H1 (cell line): ENCODE measurements around the gene MRPL52. TPM values are rescaled to one million over a fixed set of nuclear protein-coding genes. Genes with fewer than 3 reads are reported as not detected.

Experiments used
- ATF3 ChIP-seq: IDR thresholded peaks from 2 replicates; pipeline ENCODE4 v1.6.1; 2011; ENCODE audit warnings: low read depth, mild to moderate bottlenecking, low read length; ENCODE audit not compliant: insufficient read depth
- CEBPB ChIP-seq: IDR thresholded peaks from 2 replicates; pipeline ENCODE4 v1.6.1; 2012; ENCODE audit warnings: low read depth, low read length
- CTBP2 ChIP-seq: IDR thresholded peaks from 2 replicates; pipeline ENCODE4 v1.7.0; 2011; ENCODE audit warnings: borderline replicate concordance, mild to moderate bottlenecking, moderate library complexity, mixed read lengths, low read length; ENCODE audit not compliant: insufficient read depth, insufficient read length
- CTCF ChIP-seq, 3 experiments: IDR thresholded peaks; 1 replicate in 2 of 3; 2 replicates in 1 of 3; pipeline versions ENCODE4 v1.5.1 to v1.6.1; 2011; ENCODE audit warnings: low read length in 3 of 3, mild to moderate bottlenecking in 3 of 3, inconsistent platforms in 2 of 3, low read depth in 1 of 3, moderate library complexity in 1 of 3; ENCODE audit not compliant: insufficient read depth in 1 of 3; ENCODE audit errors: control extremely low read depth in 1 of 3
- GTF2F1 ChIP-seq: IDR thresholded peaks from 2 replicates; pipeline ENCODE4 v1.6.1; 2012; ENCODE audit warnings: low read depth, low read length, improper control_type of control experiment, borderline replicate concordance
- KDM4A ChIP-seq: IDR thresholded peaks from one replicate; pipeline ENCODE4 v1.7.1; 2012; ENCODE audit warnings: low read depth, mild to moderate bottlenecking, moderate library complexity, low read length, inconsistent platforms; ENCODE audit not compliant: severe bottlenecking
- MAFK ChIP-seq: IDR thresholded peaks from 2 replicates; pipeline ENCODE4 v1.6.1; 2012; ENCODE audit warnings: low read depth, mild to moderate bottlenecking, improper control_type of control experiment, low read length
- MAX ChIP-seq: IDR thresholded peaks from 2 replicates; pipeline ENCODE4 v1.6.1; 2012; ENCODE audit warnings: inconsistent platforms
- POLR2A ChIP-seq, 2 experiments: IDR thresholded peaks; 1 replicate in 1 of 2; 2 replicates in 1 of 2; pipeline ENCODE4 v1.6.1; 2011; ENCODE audit warnings: low read depth in 2 of 2, low read length in 2 of 2, mild to moderate bottlenecking in 2 of 2; ENCODE audit errors: control extremely low read depth in 1 of 2
- POLR2AphosphoS5 ChIP-seq: IDR thresholded peaks from 2 replicates; pipeline ENCODE4 v1.6.1; 2011; ENCODE audit warnings: low read depth, low read length
- RAD21 ChIP-seq, 2 experiments: IDR thresholded peaks in 1 of 2; conservative IDR thresholded peaks in 1 of 2; 2 replicates each; pipeline ENCODE4 v1.6.1; 2011; ENCODE audit warnings: low read depth in 2 of 2, low read length in 2 of 2, improper control_type of control experiment in 1 of 2, inconsistent platforms in 1 of 2, mild to moderate bottlenecking in 1 of 2, moderate library complexity in 1 of 2
- SIN3A ChIP-seq, 2 experiments: IDR thresholded peaks in 1 of 2; conservative IDR thresholded peaks in 1 of 2; 2 replicates each; pipeline ENCODE4 v1.6.1; 2011 to 2012; ENCODE audit warnings: low read length in 2 of 2, improper control_type of control experiment in 1 of 2, low read depth in 1 of 2, mild to moderate bottlenecking in 1 of 2
- SIX5 ChIP-seq: IDR thresholded peaks from 2 replicates; pipeline ENCODE4 v1.6.1; 2011; ENCODE audit warnings: mild to moderate bottlenecking, low read depth, low read length
- SUZ12 ChIP-seq: fragments of 200-600 bp; sonication (generic); IDR thresholded peaks from 2 replicates; pipeline ENCODE4 v1.6.1; 2012; ENCODE audit warnings: mild to moderate bottlenecking, inconsistent platforms, low read length, moderate library complexity, mixed read lengths
- TBP ChIP-seq: IDR thresholded peaks from 2 replicates; pipeline ENCODE4 v1.6.1; 2011; ENCODE audit warnings: low read depth, low read length, improper control_type of control experiment
- TCF12 ChIP-seq: IDR thresholded peaks from 2 replicates; pipeline ENCODE4 v1.6.1; 2011; ENCODE audit warnings: low read depth, mild to moderate bottlenecking, low read length
- polyA plus RNA-seq, 7 experiments: library from polyadenylated mRNA; depleted of rRNA in 3 of 7; stranded (reverse) in 5 of 7; unstranded in 2 of 7; fragments of >200 nt in 5 of 7; fragments of 200-250 nt in 2 of 7; gene quantifications; 1 replicate in 5 of 7; 2 replicates in 1 of 7; 4 replicates in 1 of 7; pipeline versions ENCODE4 v1.2.1 to v1.2.3, GENCODE V29; 2011 to 2013; ENCODE audit warnings: missing spikeins in 2 of 7, mixed read lengths in 2 of 7
- total RNA-seq: library from RNA; stranded (reverse); fragmentation: NEBNext Ultra II Directional; extraction: Animal tissue kit (Norgen Biotek cat#: 25700); gene quantifications from 2 replicates; pipeline ENCODE4 v1.2.1, GENCODE V29; 2021

The MRPL52 gene
- total and polyA plus RNA-seq, 2 of the 8 experiments (the other 6 are each of a cell fraction or from before 2014, with no cell fraction given): 70.5 to 176 TPM

- peak; percentile 43 to 72; a peak in 2 of 3 replicates for TF ChIP-seq POLR2A (IDR thresholded peaks at IDR 0.05; ENCODE audit: control extremely low read depth in 1 of 2, low read depth in 2 of 2, low read length in 2 of 2)
- TF ChIP-seq MAX: no peak
- TF ChIP-seq MAFK: no peak
- peak; percentile 83 for TF ChIP-seq CTBP2
- TF ChIP-seq POLR2AphosphoS5: peak; percentile 46
- TF ChIP-seq SIN3A (conservative IDR thresholded peaks at IDR 0.05 in 1 of 2, IDR thresholded peaks at IDR 0.05 in 1 of 2; ENCODE audit: low read depth in 1 of 2, low read length in 2 of 2): 0 out of 4 replicates have a peak, but pooled peaks of 1 of the 2 experiments have one; percentile 45
- peak; percentile 39 for TF ChIP-seq TBP
- TF ChIP-seq SUZ12: no peak
- TF ChIP-seq SIX5: no peak
- peak; percentile 36 to 54 for TF ChIP-seq RAD21 (IDR thresholded peaks at IDR 0.05 in 1 of 2, conservative IDR thresholded peaks at IDR 0.05 in 1 of 2; ENCODE audit: low read depth in 2 of 2, low read length in 2 of 2)
- peak; percentile 43 for TF ChIP-seq KDM4A
- TF ChIP-seq GTF2F1: no peak
- TF ChIP-seq TCF12: no peak
- peak; percentile 29 to 41 (median 34); a peak in 3 of 4 replicates for TF ChIP-seq CTCF (IDR thresholded peaks at IDR 0.05; ENCODE audit: control extremely low read depth in 1 of 3, insufficient read depth in 1 of 3, low read depth in 1 of 3, low read length in 3 of 3)
- no peak for TF ChIP-seq CEBPB
- TF ChIP-seq ATF3: no peak
These were observed 6.8 kb downstream of the MRPL52 start, which contains the start of gene MMP14 (continued) for GRCh38 chr14:22836301-22837113.
